GM21526 (cell line): ENCODE results near the gene SLC6A16.
"Not testable (repeated sequence)": the region's sequence is repeated elsewhere in the genome, so short reads cannot be mapped to it uniquely, and the experiment has no call there.

Experiments
- ATAC-seq: cut with Tn5 transposase; IDR thresholded peaks from one replicate; pipeline ENCODE4 v1.9.1; 2021; ENCODE audit warnings: moderate library complexity; ENCODE audit not compliant: unreplicated experiment, low FRiP score

SLC6A16 gene

GRCh38 chr19:49332691-49333417, 7.9 kb upstream of the SLC6A16 start:
- not testable (repeated sequence) for ATAC-seq

GRCh38 chr19:49331616-49332055, 6.6 kb upstream of the SLC6A16 start:
- no peak for ATAC-seq

- not testable (repeated sequence) for ATAC-seq
These were observed 6.2 kb upstream of the SLC6A16 start for GRCh38 chr19:49331187-49331586.

GRCh38 chr19:49328741-49329140, 3.8 kb upstream of the SLC6A16 start:
- ATAC-seq, result no peak

- no peak for ATAC-seq
These were observed 3.0 kb upstream of the SLC6A16 start for GRCh38 chr19:49327878-49328544.

- ATAC-seq, result no peak
These were observed 1.2 kb upstream of the SLC6A16 start for GRCh38 chr19:49326165-49326704.

- not testable (repeated sequence) for ATAC-seq
These were observed 765 bp upstream of the SLC6A16 start for GRCh38 chr19:49325756-49326155.

- ATAC-seq, result no peak
These were observed 6.7 kb downstream of the SLC6A16 start for GRCh38 chr19:49318296-49318695.

- no peak for ATAC-seq
These were observed 8.7 kb downstream of the SLC6A16 start for GRCh38 chr19:49316284-49316683.

GRCh38 chr19:49315111-49315510, 9.9 kb downstream of the SLC6A16 start:
- ATAC-seq, result no peak

- no peak for ATAC-seq
These were observed 15.9 kb downstream of the SLC6A16 start for GRCh38 chr19:49309087-49309486.

- ATAC-seq, result not testable (repeated sequence)
These were observed 18.3 kb downstream of the SLC6A16 start for GRCh38 chr19:49306734-49307133.

GRCh38 chr19:49301866-49302252, 23.1 kb downstream of the SLC6A16 start:
- ATAC-seq, result no peak

- ATAC-seq, result no peak
These were observed 23.7 kb downstream of the SLC6A16 start for GRCh38 chr19:49301165-49301865.

- not testable (repeated sequence) for ATAC-seq
These were observed 26.3 kb downstream of the SLC6A16 start for GRCh38 chr19:49298653-49299052.

GRCh38 chr19:49297403-49297802, 27.6 kb downstream of the SLC6A16 start:
- ATAC-seq, result no peak

GRCh38 chr19:49295208-49295880, 29.6 kb downstream of the SLC6A16 start:
- ATAC-seq, result no peak

GRCh38 chr19:49294401-49294800, 30.6 kb downstream of the SLC6A16 start:
- no peak for ATAC-seq

GRCh38 chr19:49290517-49290916, 34.5 kb downstream of the SLC6A16 start:
- ATAC-seq, result no peak

- not testable (repeated sequence) for ATAC-seq
These were observed 35.7 kb downstream of the SLC6A16 start for GRCh38 chr19:49289286-49289685.

- not testable (repeated sequence) for ATAC-seq
These were observed 36.8 kb downstream of the SLC6A16 start for GRCh38 chr19:49288205-49288604.
